Right lobe of liver (tissue), 6 donors: ENCODE results near the gene DYNLT2. TPM values are rescaled to one million over a fixed set of nuclear protein-coding genes. Genes with fewer than 3 reads are reported as not detected.

Experiments used
- ATAC-seq, 4 donors: fragments of 200-7000 bp; cut with Tn5 transposase; one replicate each; pipeline ENCODE4 v1.9.1; 2020; ENCODE audit warnings: mild to moderate bottlenecking in 4 of 4, moderate library complexity in 4 of 4
- DNase-seq, 3 donors: peaks; one replicate each; pipeline ENCODE4 v3.0.0-alpha.2; 2020
- H3K27ac ChIP-seq, 3 donors: fragments of 200-600 bp; one replicate each; pipeline ENCODE4 v1.8.0; 2022
- H3K27me3 ChIP-seq, 2 donors: fragments of 200-600 bp; one replicate each; pipeline ENCODE4 v1.8.0; 2022
- H3K36me3 ChIP-seq, 4 donors: fragments of 200-600 bp; sonication (generic) in 1 of 4; one replicate each; pipeline versions ENCODE4 v1.5.1 to v1.8.0; 2017 to 2022; ENCODE audit warnings: control low read depth in 1 of 4
- H3K4me1 ChIP-seq, 4 donors: fragments of 200-600 bp; sonication (generic) in 1 of 4; one replicate each; pipeline versions ENCODE4 v1.5.1 to v1.8.0; 2017 to 2022; ENCODE audit warnings: control low read depth in 1 of 4
- H3K4me3 ChIP-seq, 3 donors: fragments of 200-600 bp; one replicate each; pipeline ENCODE4 v1.8.0; 2022
- H3K9me3 ChIP-seq, 4 donors: fragments of 200-600 bp; sonication (generic) in 1 of 4; one replicate each; pipeline versions ENCODE4 v1.5.1 to v1.8.0; 2017 to 2022; ENCODE audit warnings: control low read depth in 1 of 4
- POLR2A ChIP-seq: fragments of 450-650 bp; IDR thresholded peaks from one replicate; pipeline ENCODE4 v1.6.1; 2017; ENCODE audit warnings: antibody characterized with exemption, mild to moderate bottlenecking
- WGBS: methylation state at CpG from one replicate; pipeline ENCODE4 v1.1.6; 2018; ENCODE audit warnings: low coverage, low lambda C conversion rate; ENCODE audit not compliant: insufficient coverage; ENCODE audit errors: missing lambda C conversion rate; 5-methylcytosine and 5-hydroxymethylcytosine counted together
- intact Hi-C, 2 donors: fragments of 100-400 bp; cut with DNase I; formaldehyde crosslinking; loops; one replicate each; pipeline versions ENCODE4 v1.11.2 to v1.14.1; 2022
- total RNA-seq, 6 experiments: library from RNA; depleted of rRNA in 2 of 6; stranded (reverse); fragments of >200 nt in 2 of 6; fragmentation: NEBNext Ultra II Directional in 3 of 6; extraction: Animal tissue kit (Norgen Biotek cat#: 25700) in 3 of 6; gene quantifications; one replicate each; pipeline versions ENCODE4 v1.1.0 to v1.2.4, GENCODE V29; 2016 to 2023
- TF ChIP-seq, protein P1 (sequence below), 4 donors: fragments of 200-600 bp in 3 of 4; fragments of 450-650 bp in 1 of 4; IDR thresholded peaks; one replicate each; pipeline versions ENCODE4 v1.5.1 to v1.8.0; 2016 to 2022; ENCODE audit warnings: antibody characterized with exemption in 4 of 4, mild to moderate bottlenecking in 2 of 4
- donor health status: DM: no; HTN: yes; CAD: no.
- donor health status: DM: no; HTN: no; CAD: no.
- donor health status: DM: no; HTN: no; CAD: no.
- donor health status: DM: no; HTN: yes; CAD: no.
- donor health status: DM: no; HTN: yes; CAD: no.

DYNLT2 gene
- total RNA-seq, 6 experiments from 2014 or later = 0.43 to 0.82 (median 0.68) TPM

DNA sequence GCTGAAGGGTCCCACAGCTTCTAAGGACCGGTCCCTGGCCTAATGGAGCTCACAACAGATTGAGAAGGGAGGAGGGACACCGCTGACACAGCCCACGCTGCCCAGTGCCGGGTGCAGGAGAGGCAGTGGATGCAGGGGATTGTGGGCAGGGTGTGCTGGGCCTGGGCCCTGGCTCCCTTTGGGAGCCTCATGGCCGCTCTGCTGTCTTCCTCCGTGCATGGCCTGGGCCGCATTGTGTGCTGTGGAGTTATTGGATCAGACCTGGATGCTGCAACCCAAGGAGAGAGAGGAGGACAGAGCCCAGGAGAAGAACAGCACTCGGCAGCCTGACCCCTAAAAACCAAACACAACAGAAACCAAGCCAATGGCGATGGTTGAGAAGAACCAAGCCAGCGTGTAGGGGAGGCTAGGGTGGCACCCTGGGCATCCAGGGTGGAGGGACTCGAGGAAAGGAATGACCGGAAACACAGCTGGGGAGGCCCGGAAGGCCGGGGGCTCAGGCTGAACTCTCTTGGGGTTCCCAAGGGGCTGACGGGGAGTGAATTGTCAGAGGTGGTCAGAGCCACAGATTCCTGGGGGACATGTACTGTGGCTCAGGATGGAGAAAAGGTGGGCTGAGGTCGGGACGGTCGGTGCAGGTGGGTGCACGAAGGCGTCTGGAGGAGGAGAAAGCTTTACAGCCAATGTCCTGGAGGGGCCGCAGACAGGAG lies 41.1 kb upstream of the DYNLT2 start:
- Histone ChIP-seq H3K4me3 (no peak overlapping the region), H3K9me3 (no peaks in the 10 kb centered on the region), H3K27me3 (no peaks in the 10 kb centered on the region), H3K4me1 (peaks cover 0 to 18% (median 7%) of the 10 kb centered on the region in 4 donors), H3K36me3 (no peaks in the 10 kb centered on the region), H3K27ac (no peak overlapping the region)
- intact Hi-C loops = loop anchor here in 1 of 2 donors (10.0 kb wide), 1 partner anchor 732 kb away; no protein-coding TSS in a partner anchor
- TF ChIP-seq POLR2A = no peak
- TF ChIP-seq, protein P1, sequence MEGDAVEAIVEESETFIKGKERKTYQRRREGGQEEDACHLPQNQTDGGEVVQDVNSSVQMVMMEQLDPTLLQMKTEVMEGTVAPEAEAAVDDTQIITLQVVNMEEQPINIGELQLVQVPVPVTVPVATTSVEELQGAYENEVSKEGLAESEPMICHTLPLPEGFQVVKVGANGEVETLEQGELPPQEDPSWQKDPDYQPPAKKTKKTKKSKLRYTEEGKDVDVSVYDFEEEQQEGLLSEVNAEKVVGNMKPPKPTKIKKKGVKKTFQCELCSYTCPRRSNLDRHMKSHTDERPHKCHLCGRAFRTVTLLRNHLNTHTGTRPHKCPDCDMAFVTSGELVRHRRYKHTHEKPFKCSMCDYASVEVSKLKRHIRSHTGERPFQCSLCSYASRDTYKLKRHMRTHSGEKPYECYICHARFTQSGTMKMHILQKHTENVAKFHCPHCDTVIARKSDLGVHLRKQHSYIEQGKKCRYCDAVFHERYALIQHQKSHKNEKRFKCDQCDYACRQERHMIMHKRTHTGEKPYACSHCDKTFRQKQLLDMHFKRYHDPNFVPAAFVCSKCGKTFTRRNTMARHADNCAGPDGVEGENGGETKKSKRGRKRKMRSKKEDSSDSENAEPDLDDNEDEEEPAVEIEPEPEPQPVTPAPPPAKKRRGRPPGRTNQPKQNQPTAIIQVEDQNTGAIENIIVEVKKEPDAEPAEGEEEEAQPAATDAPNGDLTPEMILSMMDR (IDR thresholded peaks at IDR 0.05) = no peak
- 80% methylated on average over 15 of the region's 21 CpGs for WGBS
- no peak for ATAC-seq
- DNase-seq = peak in 1 of 3 donors; percentile 29

DNA sequence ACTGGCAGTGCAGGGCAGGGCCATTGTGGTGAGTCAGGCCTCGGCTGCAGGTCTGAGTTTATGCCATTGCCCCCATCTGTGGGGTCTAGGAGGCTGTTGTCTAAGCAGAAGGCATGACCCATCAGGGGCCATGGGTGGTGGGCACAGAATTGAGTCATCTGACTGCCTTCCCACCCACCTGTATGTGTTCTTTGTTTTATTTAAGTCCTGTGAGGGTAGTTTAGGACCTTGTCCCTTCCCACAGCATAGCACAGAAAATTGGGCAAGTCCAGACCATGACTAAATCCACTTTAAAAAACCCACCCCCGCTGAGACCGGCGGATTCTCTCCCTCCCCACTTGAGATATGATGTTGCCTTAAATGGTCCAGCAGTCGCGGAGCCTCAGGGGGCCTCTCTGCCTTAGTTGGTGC lies 40.4 kb upstream of the DYNLT2 start:
- Histone ChIP-seq H3K27ac (no peak overlapping the region), H3K4me3 (no peak overlapping the region), H3K36me3 (no peaks in the 10 kb centered on the region), H3K9me3 (no peaks in the 10 kb centered on the region), H3K4me1 (peaks cover 0 to 18% (median 7%) of the 10 kb centered on the region in 4 donors), H3K27me3 (no peaks in the 10 kb centered on the region)
- intact Hi-C loops = loop anchor here in 1 of 2 donors (10.0 kb wide), 1 partner anchor 733 kb away; no protein-coding TSS in a partner anchor
- DNase-seq (peak in 1 of 3 donors; percentile 34), ATAC-seq (no peak)
- 71% methylated on average over 5 of the region's 6 CpGs for WGBS
- TF ChIP-seq POLR2A = no peak
- TF ChIP-seq, protein P1 (IDR thresholded peaks at IDR 0.05) = no peak

DNA sequence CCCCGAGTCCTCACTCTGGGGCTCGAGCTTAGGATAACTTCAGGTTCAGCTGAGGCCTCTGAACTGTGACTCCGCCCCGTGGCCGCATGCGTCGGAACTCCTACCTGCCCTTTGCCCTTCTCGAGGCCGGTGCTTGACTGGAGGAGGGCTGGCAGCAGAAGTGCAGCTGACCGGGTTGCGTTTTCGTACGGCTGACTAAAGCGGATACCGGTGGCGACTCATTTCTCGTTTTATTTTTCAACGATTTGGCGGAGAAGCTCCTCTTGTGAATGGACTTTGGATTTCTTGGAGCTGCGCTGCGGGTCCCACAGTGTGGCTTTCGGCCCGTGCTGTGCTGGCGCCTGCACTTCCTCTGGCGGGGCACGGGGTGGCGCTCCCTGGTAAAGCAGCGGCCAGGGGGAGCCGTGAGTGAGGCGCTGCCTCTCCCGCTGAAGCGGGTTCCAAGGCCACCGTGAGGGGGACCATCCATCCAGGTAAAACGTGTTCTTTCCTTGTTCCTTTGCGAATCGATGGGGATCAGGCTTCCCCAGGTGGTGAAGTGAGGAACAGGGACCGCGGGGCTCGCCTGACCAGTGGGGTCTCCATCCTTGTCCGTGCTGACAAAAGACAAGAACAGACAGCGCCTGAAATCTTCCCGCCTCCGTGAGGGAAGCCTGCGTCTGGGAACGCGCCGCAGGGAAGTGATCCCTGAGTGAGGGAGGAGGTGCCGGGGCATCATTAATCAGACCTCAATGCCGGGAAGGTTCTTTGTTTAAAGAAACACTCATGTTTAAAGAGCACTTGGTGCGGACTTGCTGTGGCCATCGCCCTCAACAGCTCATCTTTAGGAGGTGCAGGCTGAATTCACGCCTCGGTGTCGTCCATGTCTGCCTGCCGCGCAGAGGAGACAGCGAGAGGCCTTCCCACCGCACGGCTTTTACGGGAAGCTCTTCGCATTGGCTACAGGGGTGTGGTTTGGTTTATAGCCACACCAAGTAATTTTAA lies 38.9 kb upstream of the DYNLT2 start:
- H3K36me3 ChIP-seq = no peaks in the 10 kb centered on the region
- H3K9me3 ChIP-seq = no peaks in the 10 kb centered on the region
- peak overlapping the region; percentile 48 to 73 (median 65) for H3K4me3 ChIP-seq
- peak; percentile 94 to 97 (median 95) for ATAC-seq
- peak; percentile 86 to 93 (median 92) for DNase-seq
- WGBS = 2% methylated on average over 42 of the region's 61 CpGs
- peak; percentile 32 for TF ChIP-seq POLR2A
- TF ChIP-seq, protein P1 (IDR thresholded peaks at IDR 0.05) = peak; percentile 97 to 99 (median 98)
- peak overlapping the region; percentile 30 to 82 (median 76) for H3K27ac ChIP-seq
- no peaks in the 10 kb centered on the region for H3K27me3 ChIP-seq
- H3K4me1 ChIP-seq = peaks cover 0 to 18% (median 7%) of the 10 kb centered on the region in 4 donors
- intact Hi-C loops = loop anchor here in 1 of 2 donors (10.0 kb wide), 1 partner anchor 735 kb away; no protein-coding TSS in a partner anchor

DNA sequence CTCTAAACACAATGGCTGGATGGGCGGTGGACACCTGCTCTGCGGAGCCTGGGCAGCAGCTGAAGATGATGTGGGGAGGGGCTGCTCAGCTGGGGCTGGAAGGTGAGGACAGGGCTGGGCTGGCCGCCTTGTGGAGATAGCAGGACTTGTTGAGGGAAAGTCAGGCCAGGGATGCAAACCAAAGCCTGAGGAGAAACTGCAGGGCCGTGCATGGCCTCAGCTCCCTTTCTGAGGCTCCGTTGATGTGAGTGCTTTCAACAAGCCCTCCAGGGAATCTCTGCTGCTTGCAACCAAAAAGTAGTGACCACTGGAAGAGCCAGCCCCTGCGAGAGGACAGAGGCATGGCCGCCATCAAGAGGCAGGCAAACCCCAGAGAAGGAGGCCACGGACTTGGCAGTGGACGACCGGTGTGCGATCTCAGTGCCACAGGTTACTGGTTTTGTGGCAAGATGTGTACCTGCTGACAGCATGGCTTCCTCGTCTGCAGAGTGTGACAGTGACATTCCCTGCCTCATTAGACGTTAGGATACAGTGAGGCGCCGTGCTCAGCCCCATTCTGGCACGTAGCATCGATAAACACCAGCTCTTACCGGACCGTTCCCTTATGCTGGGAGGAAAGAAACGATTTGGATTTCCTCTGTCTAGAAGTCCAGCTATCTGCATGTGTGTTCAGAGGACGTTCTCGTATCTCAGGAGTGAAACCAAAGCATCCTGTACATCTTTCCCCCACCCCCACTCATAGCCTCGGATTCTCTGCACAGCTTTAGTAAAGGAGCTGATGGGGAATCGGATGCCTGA lies 38.0 kb upstream of the DYNLT2 start:
- H3K4me3 ChIP-seq = peak overlapping the region; percentile 48 to 73 (median 65)
- DNase-seq (peak in 1 of 3 donors; percentile 45), ATAC-seq (peak in 1 of 4 donors; percentile 4)
- TF ChIP-seq POLR2A = no peak
- TF ChIP-seq, protein P1 (IDR thresholded peaks at IDR 0.05) = no peak
- H3K9me3 ChIP-seq = no peaks in the 10 kb centered on the region
- H3K27me3 ChIP-seq = no peaks in the 10 kb centered on the region
- H3K4me1 ChIP-seq = peaks cover 0 to 18% (median 7%) of the 10 kb centered on the region in 4 donors
- intact Hi-C loops = no loop called here
- H3K27ac ChIP-seq = peak overlapping the region in 1 of 3 donors; percentile 82
- no peaks in the 10 kb centered on the region for H3K36me3 ChIP-seq
- 30% methylated on average over 9 of the region's 24 CpGs for WGBS
